Chondrocyte (in vitro differentiated cells): ENCODE measurements around the gene KCNK3. TPM values are rescaled to one million over a fixed set of nuclear protein-coding genes. Genes with fewer than 3 reads are reported as not detected.

Source experiments
- DNase-seq: peaks from one replicate; pipeline ENCODE4 v3.0.0; 2021; ENCODE audit warnings: mixed read lengths, low spot score
- H3K27ac Mint-ChIP-seq: one replicate; pipeline ENCODE4 v1.8.0; 2021; ENCODE audit warnings: mild to moderate bottlenecking, moderate library complexity, mixed read lengths; ENCODE audit not compliant: unreplicated experiment
- H3K27me3 Mint-ChIP-seq: 2 replicates; pipeline ENCODE4 v1.8.0; 2021; ENCODE audit warnings: low read depth, mixed read lengths
- H3K36me3 Mint-ChIP-seq: 2 replicates; pipeline ENCODE4 v1.8.0; 2021; ENCODE audit warnings: low read depth, mixed read lengths
- H3K4me1 Mint-ChIP-seq: 2 replicates; pipeline ENCODE4 v1.8.0; 2021; ENCODE audit warnings: low read depth, mild to moderate bottlenecking, mixed read lengths
- H3K4me3 Mint-ChIP-seq: one replicate; pipeline ENCODE4 v1.8.0; 2021; ENCODE audit warnings: mild to moderate bottlenecking, moderate library complexity, mixed read lengths; ENCODE audit not compliant: unreplicated experiment
- H3K9me3 Mint-ChIP-seq: 2 replicates; pipeline ENCODE4 v1.8.0; 2021; ENCODE audit warnings: low read depth, mixed read lengths
- CTCF ChIP-seq: fragments of 200-600 bp; sonication (generic); IDR thresholded peaks from 2 replicates; pipeline ENCODE4 v1.5.0; 2021; ENCODE audit warnings: antibody characterized with exemption, mild to moderate bottlenecking, moderate library complexity
- total RNA-seq: library from RNA; stranded (reverse); gene quantifications from 3 replicates; pipeline ENCODE4 v1.2.1, GENCODE V29; 2021

Gene KCNK3
- total RNA-seq, 1 donor from 2014 or later: 2.9 TPM

DNA sequence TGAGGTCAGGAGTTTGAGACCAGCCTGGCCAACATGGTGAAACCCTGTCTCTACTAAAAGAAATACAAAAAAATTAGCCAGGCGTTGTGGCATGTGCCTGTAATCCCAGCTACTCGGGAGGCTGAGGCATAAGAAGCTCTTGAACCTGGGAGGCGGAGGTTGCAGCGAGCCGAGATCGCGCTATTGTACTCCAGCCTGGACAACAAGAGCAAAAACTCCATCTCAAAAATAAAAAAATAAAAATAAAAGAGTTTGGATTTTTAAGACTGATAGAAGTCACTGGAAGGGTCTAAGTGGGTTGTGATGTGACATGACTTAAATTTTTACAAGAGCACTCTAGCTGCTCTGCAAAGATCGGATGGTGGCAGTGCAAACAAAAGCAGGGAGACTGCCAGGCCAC lies 15.9 kb downstream of the KCNK3 start:
- Mint-ChIP-seq H3K4me3 (no peak overlapping the region), H3K27me3 (peaks cover 4% of the 10 kb centered on the region), H3K36me3 (no peaks in the 10 kb centered on the region), H3K9me3 (no peaks in the 10 kb centered on the region), H3K4me1 (peaks cover 72% of the 10 kb centered on the region), H3K27ac (no peak overlapping the region)
- TF ChIP-seq CTCF: no peak
- no peak for DNase-seq

GRCh38 chr2:26709323-26710110 lies 17.0 kb downstream of the KCNK3 start:
- TF ChIP-seq CTCF: no peak
- Mint-ChIP-seq H3K9me3 (no peaks in the 10 kb centered on the region), H3K27ac (no peak overlapping the region), H3K4me1 (peaks cover 64% of the 10 kb centered on the region), H3K27me3 (peaks cover 4% of the 10 kb centered on the region), H3K4me3 (no peak overlapping the region), H3K36me3 (no peaks in the 10 kb centered on the region)
- no peak for DNase-seq

- peaks cover 57% of the 10 kb centered on the region for H3K4me1 Mint-ChIP-seq
- no peak for TF ChIP-seq CTCF
- no peaks in the 10 kb centered on the region for H3K36me3 Mint-ChIP-seq
- peaks cover 4% of the 10 kb centered on the region for H3K27me3 Mint-ChIP-seq
- no peak overlapping the region for H3K4me3 Mint-ChIP-seq
- H3K9me3 Mint-ChIP-seq: no peaks in the 10 kb centered on the region
- H3K27ac Mint-ChIP-seq: no peak overlapping the region
- no peak for DNase-seq
Observed at GRCh38 chr2:26710145-26710544, 17.6 kb downstream of the KCNK3 start.

DNA sequence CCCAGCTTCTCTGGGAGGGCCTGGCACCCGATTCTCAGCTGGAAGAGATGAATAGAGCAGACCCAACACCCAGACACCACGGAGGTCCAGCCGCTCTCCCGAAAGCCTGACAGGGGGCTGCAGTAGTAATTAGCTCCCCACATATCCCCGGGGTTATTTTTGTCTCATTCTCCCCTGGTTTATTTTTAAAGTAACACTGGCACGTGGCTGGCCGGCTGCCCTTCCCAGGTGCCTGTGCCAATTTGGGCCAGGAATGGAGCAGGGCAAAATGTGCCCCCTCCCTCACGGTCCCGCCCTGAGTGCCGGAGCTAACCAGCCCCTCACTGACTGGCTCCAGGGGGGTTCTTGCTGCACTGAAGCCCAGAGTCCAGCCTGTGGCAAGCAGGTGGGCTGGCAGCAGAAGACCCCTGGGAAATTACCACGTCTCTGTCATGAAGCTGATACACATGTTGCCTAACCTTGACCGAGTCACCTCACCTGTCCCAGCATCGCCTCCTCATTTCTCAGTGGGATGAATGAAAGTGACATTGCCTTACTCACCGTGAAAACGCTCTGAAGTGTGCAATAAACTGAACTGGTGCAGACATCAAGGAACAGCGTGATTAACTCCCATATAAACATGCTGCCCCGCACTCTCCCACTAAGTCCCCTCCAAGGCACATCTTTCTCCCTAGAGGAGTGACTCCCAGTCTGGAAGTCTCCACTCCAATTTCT lies 18.4 kb downstream of the KCNK3 start:
- TF ChIP-seq CTCF: no peak
- Mint-ChIP-seq H3K9me3 (no peaks in the 10 kb centered on the region), H3K4me1 (peaks cover 52% of the 10 kb centered on the region), H3K36me3 (no peaks in the 10 kb centered on the region), H3K4me3 (no peak overlapping the region), H3K27me3 (peaks cover 4% of the 10 kb centered on the region), H3K27ac (no peak overlapping the region)
- DNase-seq: no peak

DNA sequence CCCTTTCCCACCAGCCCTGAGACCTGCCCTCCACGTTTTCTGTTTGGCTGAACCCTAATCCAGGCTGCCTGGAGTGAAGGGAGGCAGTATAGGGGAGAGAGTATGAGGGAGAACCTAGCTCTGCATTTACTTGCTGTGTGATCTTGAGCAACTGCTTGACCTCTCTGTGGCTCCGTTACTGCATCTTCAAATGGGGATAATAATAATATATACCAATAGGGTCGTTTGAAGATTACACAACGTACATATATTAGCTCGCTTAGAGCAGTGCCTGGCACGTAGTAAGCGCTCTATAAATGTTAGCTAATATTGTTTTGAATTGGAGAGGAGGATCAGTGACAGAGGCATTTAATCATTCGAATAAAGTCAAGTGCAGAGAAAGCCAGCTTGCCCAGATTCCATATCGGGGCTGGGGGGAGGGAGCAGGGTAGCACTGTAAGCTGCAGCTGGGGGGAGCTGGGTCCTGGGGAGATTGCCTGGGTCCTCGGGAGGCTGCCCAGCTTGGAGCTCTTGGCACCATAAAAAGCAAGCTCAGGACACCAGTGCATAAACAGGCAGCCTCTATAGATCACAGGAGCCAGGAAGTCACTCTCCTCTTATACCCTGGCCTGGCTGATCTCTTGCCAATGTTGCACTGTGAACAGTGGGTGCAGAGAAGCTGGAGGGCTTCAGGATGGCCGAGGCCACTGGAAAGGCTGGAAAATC lies 19.1 kb downstream of the KCNK3 start:
- H3K4me1 Mint-ChIP-seq: peaks cover 50% of the 10 kb centered on the region
- no peak overlapping the region for H3K4me3 Mint-ChIP-seq
- peaks cover 4% of the 10 kb centered on the region for H3K27me3 Mint-ChIP-seq
- H3K27ac Mint-ChIP-seq: no peak overlapping the region
- no peak for TF ChIP-seq CTCF
- no peaks in the 10 kb centered on the region for H3K9me3 Mint-ChIP-seq
- no peaks in the 10 kb centered on the region for H3K36me3 Mint-ChIP-seq
- DNase-seq: no peak
